NT2/D1 (cell line): ENCODE results near the gene SLC35E1.
"Not testable (repeated sequence)": the region's sequence is repeated elsewhere in the genome, so short reads cannot be mapped to it uniquely, and the experiment has no call there.

Experiments
- DNase-seq: peaks from one replicate; pipeline ENCODE4 v3.0.0-alpha.2; 2011; ENCODE audit warnings: low read depth, low spot score
- H3K27me3 ChIP-seq: 2 replicates; pipeline ENCODE4 v1.6.0; 2011; ENCODE audit warnings: mild to moderate bottlenecking; ENCODE audit not compliant: insufficient read length, insufficient read depth
- H3K36me3 ChIP-seq: 2 replicates; pipeline ENCODE4 v1.6.1; 2011; ENCODE audit warnings: mild to moderate bottlenecking, low read length, mixed read lengths; ENCODE audit not compliant: insufficient read depth, insufficient read length
- H3K4me1 ChIP-seq: 2 replicates; pipeline ENCODE4 v1.5.1; 2011; ENCODE audit not compliant: insufficient read depth, insufficient read length
- H3K4me3 ChIP-seq: 2 replicates; pipeline ENCODE4 v1.5.1; 2011; ENCODE audit warnings: low read depth; ENCODE audit not compliant: insufficient read length
- H3K9ac ChIP-seq: 2 replicates; pipeline ENCODE4 v1.6.0; 2011; ENCODE audit warnings: low read depth; ENCODE audit not compliant: insufficient read length
- H3K9me3 ChIP-seq: 2 replicates; pipeline ENCODE4 v1.5.1; 2011; ENCODE audit warnings: mild to moderate bottlenecking, low read length; ENCODE audit not compliant: insufficient read depth
- SUZ12 ChIP-seq: IDR thresholded peaks from 2 replicates; pipeline ENCODE4 v1.6.1; 2011; ENCODE audit not compliant: insufficient read length, insufficient read depth; ENCODE audit errors: extremely low read depth
- YY1 ChIP-seq: IDR thresholded peaks from 2 replicates; pipeline ENCODE4 v1.6.1; 2011; ENCODE audit not compliant: insufficient read length, insufficient read depth
- ZNF274 ChIP-seq: IDR thresholded peaks from 2 replicates; pipeline ENCODE4 v1.6.1; 2011; ENCODE audit warnings: mild to moderate bottlenecking, low read depth, low read length

SLC35E1 gene

DNA sequence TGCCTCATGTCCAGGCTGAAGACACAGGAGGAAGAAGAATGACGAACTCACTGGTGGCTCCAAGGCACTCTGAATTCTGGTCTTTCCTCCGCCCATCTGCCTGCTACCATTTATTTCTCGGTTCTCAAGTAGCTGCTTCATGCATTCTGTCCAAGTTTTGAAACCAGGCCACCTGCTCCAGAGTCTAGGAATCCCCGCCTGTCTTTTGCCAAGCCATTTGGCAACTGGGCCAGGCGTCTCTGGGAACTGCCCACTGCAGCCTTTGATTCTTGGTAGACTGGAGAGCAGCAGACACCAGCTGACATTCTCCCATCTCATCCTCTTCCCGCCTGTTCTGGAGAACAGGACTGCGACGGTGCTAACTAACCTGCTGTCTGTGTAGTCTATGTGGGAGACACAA is 10.8 kb downstream of the SLC35E1 start:
- Histone ChIP-seq H3K36me3 (peaks cover 76% of the 10 kb centered on the region), H3K4me1 (no peaks in the 10 kb centered on the region), H3K9me3 (no peaks in the 10 kb centered on the region), H3K4me3 (no peak overlapping the region), H3K27me3 (no peaks in the 10 kb centered on the region), H3K9ac (no peak overlapping the region)
- no peak for DNase-seq
- TF ChIP-seq YY1 (no peak), ZNF274 (no peak), SUZ12 (no peak)

DNA sequence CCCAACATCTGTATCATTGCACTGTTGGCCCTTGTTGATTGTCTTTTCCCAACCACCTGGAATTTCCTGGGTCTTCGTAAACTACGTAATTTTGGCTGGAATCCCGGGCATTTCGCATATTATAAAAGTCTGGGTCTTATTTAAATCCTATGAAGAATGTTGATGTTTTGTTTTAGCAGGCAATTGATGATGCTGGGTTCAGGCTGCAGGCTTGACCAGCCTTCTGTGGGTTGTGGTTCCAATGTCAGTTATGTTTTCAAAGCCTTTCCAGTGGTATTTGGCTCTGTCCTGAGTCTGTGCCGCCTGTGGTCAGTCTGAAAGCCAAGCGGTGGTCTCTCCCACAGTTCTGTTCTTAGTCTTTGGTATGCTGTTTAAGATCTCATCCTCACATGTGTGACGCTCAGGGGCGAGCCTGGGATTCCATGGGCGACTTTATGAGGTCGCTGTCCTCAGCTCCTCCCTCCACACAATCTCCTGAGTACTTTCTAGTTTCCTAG is 12.4 kb downstream of the SLC35E1 start:
- H3K27me3 ChIP-seq: no peaks in the 10 kb centered on the region
- H3K4me3 ChIP-seq: no peak overlapping the region
- no peak for DNase-seq
- H3K4me1 ChIP-seq: no peaks in the 10 kb centered on the region
- H3K36me3 ChIP-seq: peaks cover 77% of the 10 kb centered on the region
- no peak for TF ChIP-seq ZNF274
- TF ChIP-seq YY1: no peak
- TF ChIP-seq SUZ12: no peak
- no peak overlapping the region for H3K9ac ChIP-seq
- no peaks in the 10 kb centered on the region for H3K9me3 ChIP-seq

- H3K9me3 ChIP-seq: no peaks in the 10 kb centered on the region
- peaks cover 62% of the 10 kb centered on the region for H3K36me3 ChIP-seq
- no peaks in the 10 kb centered on the region for H3K4me1 ChIP-seq
- no peak for TF ChIP-seq YY1
- TF ChIP-seq ZNF274: no peak
- TF ChIP-seq SUZ12: no peak
- no peaks in the 10 kb centered on the region for H3K27me3 ChIP-seq
- DNase-seq: no peak
- H3K9ac ChIP-seq: no peak overlapping the region
- H3K4me3 ChIP-seq: no peak overlapping the region
Measured at GRCh38 chr19:16554776-16555175, 17.4 kb downstream of the SLC35E1 start.

GRCh38 chr19:16551902-16552301 is 20.3 kb downstream of the SLC35E1 start:
- DNase-seq, H3K4me1 ChIP-seq, H3K9ac ChIP-seq, H3K27me3 ChIP-seq, H3K9me3 ChIP-seq, H3K4me3 ChIP-seq: not testable (repeated sequence)
- peaks cover 45% of the 10 kb centered on the region for H3K36me3 ChIP-seq

DNA sequence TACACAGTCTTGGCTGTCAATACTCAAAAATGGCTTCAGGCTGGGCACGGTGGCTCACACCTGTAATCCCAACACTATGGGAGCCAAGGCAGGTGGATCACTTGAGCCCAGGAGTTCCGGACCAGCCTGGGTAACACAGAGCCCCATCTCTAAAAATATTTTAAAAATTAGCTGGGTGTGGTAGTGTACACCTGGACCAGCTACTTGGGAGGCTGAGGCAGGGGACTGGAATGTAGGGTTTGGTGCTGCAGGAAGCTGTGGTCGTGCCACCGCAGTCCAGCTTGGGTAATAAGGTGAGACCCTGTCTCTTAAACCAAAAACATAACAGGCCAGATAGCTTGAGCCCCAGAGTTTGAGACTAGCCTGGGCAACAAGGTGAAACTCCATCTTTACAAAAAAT is 23.3 kb downstream of the SLC35E1 start:
- no peak for DNase-seq
- no peaks in the 10 kb centered on the region for H3K27me3 ChIP-seq
- H3K4me3 ChIP-seq: no peak overlapping the region
- H3K4me1 ChIP-seq: peaks cover 5% of the 10 kb centered on the region
- no peaks in the 10 kb centered on the region for H3K9me3 ChIP-seq
- H3K9ac ChIP-seq: no peak overlapping the region
- TF ChIP-seq SUZ12 (no peak), ZNF274 (no peak), YY1 (no peak)
- peaks cover 29% of the 10 kb centered on the region for H3K36me3 ChIP-seq

- DNase-seq: no peak
- H3K9ac ChIP-seq: peak overlapping the region; percentile 32
- H3K27me3 ChIP-seq: no peaks in the 10 kb centered on the region
- peaks cover 28% of the 10 kb centered on the region for H3K36me3 ChIP-seq
- H3K4me1 ChIP-seq: peaks cover 11% of the 10 kb centered on the region
- no peaks in the 10 kb centered on the region for H3K9me3 ChIP-seq
- no peak for TF ChIP-seq SUZ12
- TF ChIP-seq YY1: no peak
- no peak for TF ChIP-seq ZNF274
- no peak overlapping the region for H3K4me3 ChIP-seq
Measured at GRCh38 chr19:16544473-16545231, 27.6 kb downstream of the SLC35E1 start.

- Histone ChIP-seq H3K4me1 (peaks cover 13% of the 10 kb centered on the region), H3K36me3 (peaks cover 36% of the 10 kb centered on the region), H3K9ac (peak overlapping the region; percentile 99)
- not testable (repeated sequence) for H3K4me3 ChIP-seq, H3K9me3 ChIP-seq, DNase-seq, H3K27me3 ChIP-seq
Measured at GRCh38 chr19:16543734-16544133, 28.5 kb downstream of the SLC35E1 start.
